Mucosa of rectum (tissue), 2 donors: ENCODE measurements around the gene IFT122.

Source experiments
- H3K27ac ChIP-seq, 2 donors: one replicate each; pipeline ENCODE4 v1.7.0; 2013; ENCODE audit warnings: inconsistent platforms in 2 of 2, low read depth in 2 of 2, low read length in 2 of 2
- H3K27me3 ChIP-seq, 2 donors: one replicate each; pipeline ENCODE4 v1.7.0; 2013; ENCODE audit warnings: low read length in 2 of 2; ENCODE audit not compliant: control insufficient read depth in 2 of 2, insufficient read depth in 2 of 2
- H3K36me3 ChIP-seq, 2 donors: one replicate each; pipeline ENCODE4 v1.7.0; 2013; ENCODE audit warnings: low read length in 2 of 2; ENCODE audit not compliant: control insufficient read depth in 2 of 2, insufficient read depth in 2 of 2
- H3K4me1 ChIP-seq, 2 donors: one replicate each; pipeline ENCODE4 v1.7.0; 2013; ENCODE audit warnings: low read length in 2 of 2, mild to moderate bottlenecking in 1 of 2; ENCODE audit not compliant: control insufficient read depth in 2 of 2, insufficient read depth in 2 of 2
- H3K4me3 ChIP-seq, 2 donors: one replicate each; pipeline ENCODE4 v1.7.0; 2013; ENCODE audit warnings: low read length in 2 of 2
- H3K9ac ChIP-seq, 2 donors: one replicate each; pipeline ENCODE4 v1.7.0; 2013; ENCODE audit warnings: low read length in 2 of 2, low read depth in 1 of 2, mild to moderate bottlenecking in 1 of 2
- H3K9me3 ChIP-seq, 2 donors: one replicate each; pipeline ENCODE4 v1.7.0; 2013; ENCODE audit warnings: low read length in 2 of 2; ENCODE audit not compliant: control insufficient read depth in 2 of 2
- donor health status: healthy.
- donor health status: Normal muscosa, but diverticular disease.

The IFT122 gene

DNA sequence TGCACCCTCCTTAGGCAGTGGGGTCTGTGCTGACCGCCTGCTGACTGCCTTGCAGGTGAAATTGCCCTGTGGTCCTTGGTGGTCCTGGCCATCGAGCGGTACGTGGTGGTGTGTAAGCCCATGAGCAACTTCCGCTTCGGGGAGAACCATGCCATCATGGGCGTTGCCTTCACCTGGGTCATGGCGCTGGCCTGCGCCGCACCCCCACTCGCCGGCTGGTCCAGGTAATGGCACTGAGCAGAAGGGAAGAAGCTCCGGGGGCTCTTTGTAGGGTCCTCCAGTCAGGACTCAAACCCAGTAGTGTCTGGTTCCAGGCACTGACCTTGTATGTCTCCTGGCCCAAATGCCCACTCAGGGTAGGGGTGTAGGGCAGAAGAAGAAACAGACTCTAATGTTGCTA, 90.8 kb downstream of the IFT122 start:
- Histone ChIP-seq H3K27ac (no peak overlapping the region), H3K9ac (no peak overlapping the region), H3K36me3 (no peaks in the 10 kb centered on the region), H3K27me3 (peaks cover 0 to 2% of the 10 kb centered on the region in 2 donors), H3K4me1 (no peaks in the 10 kb centered on the region), H3K9me3 (no peaks in the 10 kb centered on the region), H3K4me3 (no peak overlapping the region)

GRCh38 chr3:129531699-129532098, 91.7 kb downstream of the IFT122 start:
- Histone ChIP-seq H3K36me3 (no peaks in the 10 kb centered on the region), H3K4me3 (no peak overlapping the region)

DNA sequence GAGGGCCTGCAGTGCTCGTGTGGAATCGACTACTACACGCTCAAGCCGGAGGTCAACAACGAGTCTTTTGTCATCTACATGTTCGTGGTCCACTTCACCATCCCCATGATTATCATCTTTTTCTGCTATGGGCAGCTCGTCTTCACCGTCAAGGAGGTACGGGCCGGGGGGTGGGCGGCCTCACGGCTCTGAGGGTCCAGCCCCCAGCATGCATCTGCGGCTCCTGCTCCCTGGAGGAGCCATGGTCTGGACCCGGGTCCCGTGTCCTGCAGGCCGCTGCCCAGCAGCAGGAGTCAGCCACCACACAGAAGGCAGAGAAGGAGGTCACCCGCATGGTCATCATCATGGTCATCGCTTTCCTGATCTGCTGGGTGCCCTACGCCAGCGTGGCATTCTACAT, 92.2 kb downstream of the IFT122 start:
- Histone ChIP-seq H3K4me3 (no peak overlapping the region), H3K9me3 (no peaks in the 10 kb centered on the region), H3K27ac (no peak overlapping the region), H3K27me3 (peaks cover 0 to 2% of the 10 kb centered on the region in 2 donors), H3K9ac (no peak overlapping the region), H3K36me3 (no peaks in the 10 kb centered on the region), H3K4me1 (no peaks in the 10 kb centered on the region)

More at GRCh38 chr3:129531699-129532098, 91.7 kb downstream of the IFT122 start:
- no peak overlapping the region for H3K9ac ChIP-seq
- no peak overlapping the region for H3K27ac ChIP-seq
- H3K4me1 ChIP-seq, result no peaks in the 10 kb centered on the region
- H3K27me3 ChIP-seq, result peaks cover 0 to 2% of the 10 kb centered on the region in 2 donors
- H3K9me3 ChIP-seq, result no peaks in the 10 kb centered on the region

- H3K4me1 ChIP-seq, result no peaks in the 10 kb centered on the region
- no peak overlapping the region for H3K4me3 ChIP-seq
- H3K36me3 ChIP-seq, result no peaks in the 10 kb centered on the region
- no peaks in the 10 kb centered on the region for H3K9me3 ChIP-seq
- H3K9ac ChIP-seq, result no peak overlapping the region
- H3K27me3 ChIP-seq, result peaks cover 0 to 2% of the 10 kb centered on the region in 2 donors
- H3K27ac ChIP-seq, result no peak overlapping the region
These were observed 93.4 kb downstream of the IFT122 start for GRCh38 chr3:129533406-129533805.

GRCh38 chr3:129534428-129535027, 94.5 kb downstream of the IFT122 start:
- no peak overlapping the region for H3K9ac ChIP-seq
- H3K4me1 ChIP-seq, result no peaks in the 10 kb centered on the region
- no peak overlapping the region for H3K27ac ChIP-seq
- H3K36me3 ChIP-seq, result no peaks in the 10 kb centered on the region
- no peak overlapping the region for H3K4me3 ChIP-seq
- no peaks in the 10 kb centered on the region for H3K27me3 ChIP-seq
- H3K9me3 ChIP-seq, result no peaks in the 10 kb centered on the region

DNA sequence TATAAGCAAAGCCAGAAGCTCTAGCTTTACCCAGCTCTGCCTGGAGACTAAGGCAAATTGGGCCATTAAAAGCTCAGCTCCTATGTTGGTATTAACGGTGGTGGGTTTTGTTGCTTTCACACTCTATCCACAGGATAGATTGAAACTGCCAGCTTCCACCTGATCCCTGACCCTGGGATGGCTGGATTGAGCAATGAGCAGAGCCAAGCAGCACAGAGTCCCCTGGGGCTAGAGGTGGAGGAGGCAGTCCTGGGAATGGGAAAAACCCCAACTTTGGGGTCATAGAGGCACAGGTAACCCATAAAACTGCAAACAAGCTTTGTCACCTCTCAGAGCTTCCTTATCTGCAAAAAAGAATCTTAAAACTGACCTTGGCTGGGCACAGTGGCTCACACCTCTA, 95.1 kb downstream of the IFT122 start:
- H3K27ac ChIP-seq, result no peak overlapping the region
- no peaks in the 10 kb centered on the region for H3K27me3 ChIP-seq
- H3K36me3 ChIP-seq, result no peaks in the 10 kb centered on the region
- no peaks in the 10 kb centered on the region for H3K9me3 ChIP-seq
- H3K4me1 ChIP-seq, result no peaks in the 10 kb centered on the region
- H3K4me3 ChIP-seq, result no peak overlapping the region
- H3K9ac ChIP-seq, result no peak overlapping the region

DNA sequence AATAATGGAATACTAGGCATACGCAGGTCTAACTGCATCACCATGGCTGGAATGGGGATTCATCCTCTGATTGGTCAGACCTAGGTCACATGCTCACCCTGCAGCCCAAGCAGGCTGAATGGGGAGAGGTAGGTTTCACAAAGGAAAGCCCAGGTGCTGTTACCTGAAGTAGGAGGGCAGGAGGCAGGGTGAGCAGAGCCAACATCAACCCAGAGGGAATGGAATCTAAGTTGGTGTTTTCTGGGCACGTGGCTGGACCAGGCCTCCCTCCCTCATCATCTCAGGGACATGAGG, 96.3 kb downstream of the IFT122 start:
- no peak overlapping the region for H3K27ac ChIP-seq
- H3K36me3 ChIP-seq, result no peaks in the 10 kb centered on the region
- H3K4me3 ChIP-seq, result no peak overlapping the region

GRCh38 chr3:129536804-129537203, 96.8 kb downstream of the IFT122 start:
- Histone ChIP-seq H3K4me3 (no peak overlapping the region), H3K27ac (no peak overlapping the region), H3K4me1 (no peaks in the 10 kb centered on the region), H3K9ac (no peak overlapping the region), H3K27me3 (no peaks in the 10 kb centered on the region), H3K9me3 (no peaks in the 10 kb centered on the region), H3K36me3 (no peaks in the 10 kb centered on the region)

More for the DNA sequence above, 96.3 kb downstream of the IFT122 start:
- Histone ChIP-seq H3K9me3 (no peaks in the 10 kb centered on the region), H3K4me1 (no peaks in the 10 kb centered on the region), H3K27me3 (no peaks in the 10 kb centered on the region), H3K9ac (no peak overlapping the region)

- Histone ChIP-seq H3K4me1 (no peaks in the 10 kb centered on the region), H3K9me3 (no peaks in the 10 kb centered on the region), H3K4me3 (no peak overlapping the region), H3K36me3 (no peaks in the 10 kb centered on the region), H3K27ac (no peak overlapping the region), H3K27me3 (no peaks in the 10 kb centered on the region), H3K9ac (no peak overlapping the region)
These were observed 99.2 kb downstream of the IFT122 start for GRCh38 chr3:129539206-129539605.

GRCh38 chr3:129540776-129541516, 100.9 kb downstream of the IFT122 start:
- no peak overlapping the region for H3K27ac ChIP-seq
- H3K4me3 ChIP-seq, result no peak overlapping the region
- no peaks in the 10 kb centered on the region for H3K36me3 ChIP-seq
- no peaks in the 10 kb centered on the region for H3K4me1 ChIP-seq
- no peaks in the 10 kb centered on the region for H3K27me3 ChIP-seq
- no peak overlapping the region for H3K9ac ChIP-seq
- no peaks in the 10 kb centered on the region for H3K9me3 ChIP-seq
